Panc1 (cell line): ENCODE data around the gene DHX38. TPM values are rescaled to one million over a fixed set of nuclear protein-coding genes. Genes with fewer than 3 reads are reported as not detected.

ENCODE experiments used
- ATAC-seq: fragments of 200-7000 bp; cut with Tn5 transposase; 2 replicates; pipeline ENCODE4 v1.9.1; 2020; ENCODE audit warnings: mild to moderate bottlenecking, moderate library complexity
- BruUV-seq: library from RNA; stranded (reverse); fragments of 400-500 nt; replicated peaks from 2 replicates; lab custom pipeline; 2021; lab: Mats Ljungman, UMichigan
- CTCF ChIA-PET: fragments of 300-600 bp; sonication (Branson Sonifier 250); formaldehyde crosslinking; loops from one replicate; lab custom pipeline; 2022; ENCODE audit warnings: antibody characterized with exemption; lab: Charles Lee
- POLR2A ChIA-PET: fragments of 300-600 bp; sonication (Branson Sonifier 250); formaldehyde crosslinking; loops from one replicate; lab custom pipeline; 2022; ENCODE audit warnings: antibody characterized with exemption; lab: Charles Lee
- DNase-seq: peaks from one replicate; pipeline ENCODE4 v3.0.0-alpha.2; 2010; ENCODE audit warnings: low read depth, low spot score
- H3K27ac ChIP-seq: 2 replicates; pipeline ENCODE4 v1.5.1; 2011; ENCODE audit warnings: mild to moderate bottlenecking, low read length, inconsistent platforms
- H3K27me3 ChIP-seq: fragments of 200-500 bp; sonication (Bioruptor generic); 2 replicates; pipeline ENCODE4 v1.6.0; 2014; ENCODE audit warnings: low read length, inconsistent platforms; ENCODE audit not compliant: control insufficient read depth, insufficient read depth
- H3K36me3 ChIP-seq: fragments of 200-500 bp; sonication (Bioruptor generic); 2 replicates; pipeline ENCODE4 v1.5.1; 2014; ENCODE audit warnings: inconsistent platforms, mild to moderate bottlenecking, low read length, moderate library complexity; ENCODE audit not compliant: control insufficient read depth, insufficient read depth
- H3K4me1 ChIP-seq: 2 replicates; pipeline ENCODE4 v1.5.1; 2011; ENCODE audit warnings: inconsistent platforms, mild to moderate bottlenecking, low read length, moderate library complexity; ENCODE audit not compliant: control insufficient read depth, insufficient read depth
- H3K4me3 ChIP-seq, 2 experiments: 2 replicates each; pipeline ENCODE4 v1.5.1; 2011 to 2012; ENCODE audit warnings: low read depth in 2 of 2, low read length in 2 of 2, mild to moderate bottlenecking in 2 of 2, inconsistent platforms in 1 of 2, moderate library complexity in 1 of 2
- H3K9me3 ChIP-seq: fragments of 200-500 bp; sonication (Bioruptor generic); 2 replicates; pipeline ENCODE4 v1.5.1; 2014; ENCODE audit warnings: low read depth, mild to moderate bottlenecking, inconsistent platforms, low read length, moderate library complexity; ENCODE audit not compliant: control insufficient read depth, insufficient read depth
- POLR2AphosphoS5 ChIP-seq: IDR thresholded peaks from 2 replicates; pipeline ENCODE4 v1.6.1; 2012; ENCODE audit warnings: mild to moderate bottlenecking, low read depth, low read length, moderate library complexity
- SIN3A ChIP-seq: IDR thresholded peaks from 2 replicates; pipeline ENCODE4 v1.6.1; 2012; ENCODE audit warnings: low read depth, mild to moderate bottlenecking, low read length, moderate library complexity, borderline replicate concordance; ENCODE audit not compliant: insufficient read depth
- TCF7L2 ChIP-seq: IDR thresholded peaks from 2 replicates; pipeline ENCODE4 v1.6.1; 2011; ENCODE audit warnings: mild to moderate bottlenecking, low read depth, low read length, inconsistent platforms
- in situ Hi-C: cut with HindIII; loops from 2 replicates; pipeline ENCODE4 v1.10.0; 2016; ENCODE audit warnings: low sequenced_read_pairs, low pct_unique_long_range_greater_than_20kb
- intact Hi-C: fragments of 100-400 bp; cut with micrococcal nuclease; formaldehyde crosslinking; loops from one replicate; pipeline ENCODE4 v1.10.0; 2022; ENCODE audit not compliant: unreplicated experiment
- total RNA-seq: library from RNA; stranded (reverse); gene quantifications from one replicate; pipeline ENCODE4 v1.2.1, GENCODE V29; 2021; ENCODE audit not compliant: unreplicated experiment
- TF ChIP-seq, protein P1 (sequence below), 2 experiments: IDR thresholded peaks; 2 replicates each; pipeline ENCODE4 v1.6.1; 2011 to 2012; ENCODE audit warnings: low read depth in 2 of 2, control low read depth in 1 of 2, low read length in 1 of 2, mild to moderate bottlenecking in 1 of 2, moderate library complexity in 1 of 2; ENCODE audit not compliant: insufficient read depth in 1 of 2
- TF ChIP-seq, protein P2 (sequence below): fragments of 450-650 bp; IDR thresholded peaks from 2 replicates; pipeline ENCODE4 v1.5.1; 2017; ENCODE audit warnings: mild to moderate bottlenecking

The DHX38 gene
- total RNA-seq, 1 experiment from 2014 or later: 45.5 TPM

GRCh38 chr16:72112452-72112792 lies 18.8 kb downstream of the DHX38 start:
- ATAC-seq (no peak), DNase-seq (no peak)
- Histone ChIP-seq H3K27me3 (no peaks in the 10 kb centered on the region), H3K27ac (no peak overlapping the region), H3K36me3 (peaks cover 4% of the 10 kb centered on the region), H3K4me3 (no peak overlapping the region), H3K9me3 (no peaks in the 10 kb centered on the region), H3K4me1 (no peaks in the 10 kb centered on the region)
- intact Hi-C loops (no loop called here), in situ Hi-C loops (no loop called here)
- ChIA-PET CTCF (no interaction called here), POLR2A (no interaction called here)
- TF ChIP-seq TCF7L2 (no peak), SIN3A (no peak), POLR2AphosphoS5 (no peak)
- TF ChIP-seq, protein P1, sequence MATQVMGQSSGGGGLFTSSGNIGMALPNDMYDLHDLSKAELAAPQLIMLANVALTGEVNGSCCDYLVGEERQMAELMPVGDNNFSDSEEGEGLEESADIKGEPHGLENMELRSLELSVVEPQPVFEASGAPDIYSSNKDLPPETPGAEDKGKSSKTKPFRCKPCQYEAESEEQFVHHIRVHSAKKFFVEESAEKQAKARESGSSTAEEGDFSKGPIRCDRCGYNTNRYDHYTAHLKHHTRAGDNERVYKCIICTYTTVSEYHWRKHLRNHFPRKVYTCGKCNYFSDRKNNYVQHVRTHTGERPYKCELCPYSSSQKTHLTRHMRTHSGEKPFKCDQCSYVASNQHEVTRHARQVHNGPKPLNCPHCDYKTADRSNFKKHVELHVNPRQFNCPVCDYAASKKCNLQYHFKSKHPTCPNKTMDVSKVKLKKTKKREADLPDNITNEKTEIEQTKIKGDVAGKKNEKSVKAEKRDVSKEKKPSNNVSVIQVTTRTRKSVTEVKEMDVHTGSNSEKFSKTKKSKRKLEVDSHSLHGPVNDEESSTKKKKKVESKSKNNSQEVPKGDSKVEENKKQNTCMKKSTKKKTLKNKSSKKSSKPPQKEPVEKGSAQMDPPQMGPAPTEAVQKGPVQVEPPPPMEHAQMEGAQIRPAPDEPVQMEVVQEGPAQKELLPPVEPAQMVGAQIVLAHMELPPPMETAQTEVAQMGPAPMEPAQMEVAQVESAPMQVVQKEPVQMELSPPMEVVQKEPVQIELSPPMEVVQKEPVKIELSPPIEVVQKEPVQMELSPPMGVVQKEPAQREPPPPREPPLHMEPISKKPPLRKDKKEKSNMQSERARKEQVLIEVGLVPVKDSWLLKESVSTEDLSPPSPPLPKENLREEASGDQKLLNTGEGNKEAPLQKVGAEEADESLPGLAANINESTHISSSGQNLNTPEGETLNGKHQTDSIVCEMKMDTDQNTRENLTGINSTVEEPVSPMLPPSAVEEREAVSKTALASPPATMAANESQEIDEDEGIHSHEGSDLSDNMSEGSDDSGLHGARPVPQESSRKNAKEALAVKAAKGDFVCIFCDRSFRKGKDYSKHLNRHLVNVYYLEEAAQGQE (IDR thresholded peaks at IDR 0.05; ENCODE audit: insufficient read depth in 1 of 2, low read depth in 2 of 2, low read length in 1 of 2): no peak
- TF ChIP-seq, protein P2, sequence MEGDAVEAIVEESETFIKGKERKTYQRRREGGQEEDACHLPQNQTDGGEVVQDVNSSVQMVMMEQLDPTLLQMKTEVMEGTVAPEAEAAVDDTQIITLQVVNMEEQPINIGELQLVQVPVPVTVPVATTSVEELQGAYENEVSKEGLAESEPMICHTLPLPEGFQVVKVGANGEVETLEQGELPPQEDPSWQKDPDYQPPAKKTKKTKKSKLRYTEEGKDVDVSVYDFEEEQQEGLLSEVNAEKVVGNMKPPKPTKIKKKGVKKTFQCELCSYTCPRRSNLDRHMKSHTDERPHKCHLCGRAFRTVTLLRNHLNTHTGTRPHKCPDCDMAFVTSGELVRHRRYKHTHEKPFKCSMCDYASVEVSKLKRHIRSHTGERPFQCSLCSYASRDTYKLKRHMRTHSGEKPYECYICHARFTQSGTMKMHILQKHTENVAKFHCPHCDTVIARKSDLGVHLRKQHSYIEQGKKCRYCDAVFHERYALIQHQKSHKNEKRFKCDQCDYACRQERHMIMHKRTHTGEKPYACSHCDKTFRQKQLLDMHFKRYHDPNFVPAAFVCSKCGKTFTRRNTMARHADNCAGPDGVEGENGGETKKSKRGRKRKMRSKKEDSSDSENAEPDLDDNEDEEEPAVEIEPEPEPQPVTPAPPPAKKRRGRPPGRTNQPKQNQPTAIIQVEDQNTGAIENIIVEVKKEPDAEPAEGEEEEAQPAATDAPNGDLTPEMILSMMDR: no peak
- no TSS peak for BruUV-seq

GRCh38 chr16:72112906-72113615 lies 19.4 kb downstream of the DHX38 start:
- POLR2A ChIA-PET: no interaction called here
- in situ Hi-C loops: no loop called here
- no TSS peak for BruUV-seq
- Histone ChIP-seq H3K4me3 (no peak overlapping the region), H3K27me3 (no peaks in the 10 kb centered on the region), H3K36me3 (peaks cover 2% of the 10 kb centered on the region; the same call in 1 of the 2 replicates), H3K27ac (no peak overlapping the region), H3K9me3 (no peaks in the 10 kb centered on the region), H3K4me1 (no peaks in the 10 kb centered on the region)
- intact Hi-C loops: no loop called here
- DNase-seq: no peak
- CTCF ChIA-PET: no interaction called here
- no peak for ATAC-seq
- TF ChIP-seq, protein P2: no peak
- no peak for TF ChIP-seq TCF7L2
